K562 (cell line): Measurements from ENCODE around the gene MKNK1. TPM values are rescaled to one million over a fixed set of nuclear protein-coding genes. Genes with fewer than 3 reads are reported as not detected.

Experiments
- ATAC-seq: fragments of 200-7000 bp; cut with Tn5 transposase; 3 replicates; pipeline ENCODE4 v1.9.1; 2020; ENCODE audit warnings: moderate library complexity
- BruUV-seq: library from RNA; stranded (reverse); fragments of 400-500 nt; replicated peaks from 2 replicates; lab custom pipeline; 2021; lab: Mats Ljungman, UMichigan
- CTCF ChIA-PET: fragments of 300-600 bp; formaldehyde crosslinking; extraction: SDS; loops from one replicate; lab custom pipeline; 2021; ENCODE audit warnings: low intra/inter-chr PET ratio; lab: Yijun Ruan, JAX
- POLR2A ChIA-PET: fragments of 300-600, 350-650 bp; sonication (Branson Sonifier 250); formaldehyde crosslinking; extraction: SDS; loops from one replicate; lab custom pipeline; 2021; ENCODE audit warnings: antibody characterized with exemption, inconsistent platforms; lab: Yijun Ruan, JAX
- DNase-seq, 4 experiments: peaks; one replicate each; pipeline versions ENCODE4 v3.0.0 to v3.0.0-alpha.2; 2011 to 2018; ENCODE audit warnings: low spot score in 3 of 4, mixed read lengths in 3 of 4; ENCODE audit errors: extremely low read depth in 1 of 4
- FAIRE-seq: peaks from 2 replicates; lab custom pipeline; 2011; peaks lifted over from hg19 to GRCh38; lab: Jason Lieb, UNC
- H2AFZ ChIP-seq: 2 replicates; pipeline ENCODE4 v1.6.0; 2011; ENCODE audit warnings: low read depth, low read length, control low read depth, inconsistent platforms
- H3K27ac ChIP-seq: fragments of 200-600 bp; 3 replicates; pipeline ENCODE4 v1.8.0; 2011; ENCODE audit warnings: low read depth, mild to moderate bottlenecking, control low read depth, inconsistent platforms, low read length, moderate library complexity, mixed read lengths; ENCODE audit errors: extremely low read depth
- H3K27me3 ChIP-seq, 2 experiments: fragments of 300-600 bp in 1 of 2; 2 replicates in 1 of 2; 3 replicates in 1 of 2; pipeline versions ENCODE4 v1.6.0 to v1.8.0; 2011; ENCODE audit warnings: inconsistent platforms in 2 of 2, low read length in 2 of 2, mild to moderate bottlenecking in 1 of 2, mixed read lengths in 1 of 2, moderate library complexity in 1 of 2; ENCODE audit not compliant: control insufficient read depth in 2 of 2, insufficient read depth in 2 of 2
- H3K36me3 ChIP-seq: fragments of 300-600 bp; 3 replicates; pipeline ENCODE4 v1.8.0; 2011; ENCODE audit warnings: mild to moderate bottlenecking, low read length, inconsistent platforms; ENCODE audit not compliant: control insufficient read depth, insufficient read depth
- H3K4me1 ChIP-seq, 2 experiments: fragments of 200-600 bp in 1 of 2; replicated peaks in 1 of 2; 2 replicates in 1 of 2; 3 replicates in 1 of 2; pipeline versions ENCODE4 v1.5.1 to v1.8.0; 2011; ENCODE audit warnings: inconsistent platforms in 2 of 2, low read length in 2 of 2, mild to moderate bottlenecking in 1 of 2, mixed read lengths in 1 of 2, moderate library complexity in 1 of 2; ENCODE audit not compliant: control insufficient read depth in 2 of 2, insufficient read depth in 2 of 2
- H3K4me2 ChIP-seq: 2 replicates; pipeline ENCODE4 v1.6.1; 2011; ENCODE audit warnings: low read length, control low read depth, inconsistent platforms, mixed read lengths; ENCODE audit not compliant: insufficient read depth
- H3K4me3 ChIP-seq: fragments of 200-600 bp; sonication (generic), shearing (Covaris generic); 2 replicates; pipeline ENCODE4 v1.5.1; 2016; ENCODE audit warnings: control low read depth, inconsistent platforms
- H3K79me2 ChIP-seq: fragments of 200-600 bp; 3 replicates; pipeline ENCODE4 v1.8.0; 2011; ENCODE audit warnings: low read length, inconsistent platforms; ENCODE audit not compliant: control insufficient read depth, insufficient read depth
- H3K9ac ChIP-seq, 2 experiments: 2 replicates each; pipeline versions ENCODE4 v1.6.0 to v1.6.1; 2011; ENCODE audit warnings: low read depth in 2 of 2, low read length in 2 of 2, control low read depth in 1 of 2, inconsistent platforms in 1 of 2, mild to moderate bottlenecking in 1 of 2, mixed read lengths in 1 of 2; ENCODE audit not compliant: insufficient read depth in 1 of 2
- H3K9me1 ChIP-seq: one replicate; pipeline ENCODE4 v1.6.0; 2011; ENCODE audit warnings: inconsistent platforms, mild to moderate bottlenecking, low read length, moderate library complexity; ENCODE audit not compliant: control insufficient read depth, insufficient read depth
- H3K9me3 ChIP-seq: replicated peaks from 2 replicates; pipeline ENCODE4 v1.5.1; 2011; ENCODE audit warnings: low read depth, low read length, inconsistent platforms; ENCODE audit not compliant: control insufficient read depth, insufficient read depth
- H4K20me1 ChIP-seq: replicated peaks from 2 replicates; pipeline ENCODE4 v1.6.1; 2011; ENCODE audit warnings: low read length, inconsistent platforms, mixed read lengths; ENCODE audit not compliant: control insufficient read depth, insufficient read depth
- BCOR ChIP-seq: fragments of 450-650 bp; IDR thresholded peaks from 2 replicates; pipeline ENCODE4 v1.6.1; 2016
- CEBPB ChIP-seq: fragments of 450-650 bp; IDR thresholded peaks from 2 replicates; pipeline ENCODE4 v1.6.1; 2016; ENCODE audit warnings: missing genetic modification characterization, missing compliant biosample characterization
- CXXC5 ChIP-seq: fragments of 250-450 bp; sonication (Bioruptor Pico); IDR thresholded peaks from 2 replicates; pipeline ENCODE4 v1.8.0; 2022; ENCODE audit warnings: inconsistent platforms, mild to moderate bottlenecking, moderate library complexity
- ETV1 ChIP-seq: fragments of 450-650 bp; conservative IDR thresholded peaks from 2 replicates; pipeline ENCODE4 v1.6.1; 2016; ENCODE audit warnings: missing genetic modification characterization, control low read depth, low read depth, missing compliant biosample characterization
- GABPB1 ChIP-seq: sonication (generic); formaldehyde crosslinking; IDR thresholded peaks from 2 replicates; pipeline ENCODE4 v1.8.0; 2022; ENCODE audit warnings: mild to moderate bottlenecking, missing genetic modification reagents
- HES1 ChIP-seq: fragments of 450-650 bp; IDR thresholded peaks from 2 replicates; pipeline ENCODE4 v1.6.1; 2016; ENCODE audit warnings: low read depth, mild to moderate bottlenecking, moderate library complexity
- KAT7 ChIP-seq: sonication (generic); formaldehyde crosslinking; IDR thresholded peaks from 2 replicates; pipeline ENCODE4 v1.8.0; 2022; ENCODE audit warnings: missing genetic modification reagents, mild to moderate bottlenecking, borderline replicate concordance
- KDM5B ChIP-seq: fragments of 200-600 bp; sonication (generic); IDR thresholded peaks from 2 replicates; pipeline ENCODE4 v1.6.1; 2012; ENCODE audit warnings: low read depth, mild to moderate bottlenecking, moderate library complexity, low read length, control low read depth, inconsistent platforms; ENCODE audit not compliant: insufficient replicate concordance
- NFIC ChIP-seq: fragments of 450-650 bp; IDR thresholded peaks from 2 replicates; pipeline ENCODE4 v1.6.1; 2017; ENCODE audit warnings: mild to moderate bottlenecking, inconsistent platforms
- OTX1 ChIP-seq: fragments of 450-650 bp; formaldehyde crosslinking; IDR thresholded peaks from 2 replicates; pipeline ENCODE4 v1.4.0; 2022; ENCODE audit warnings: mild to moderate bottlenecking
- POLR2H ChIP-seq: IDR thresholded peaks from 2 replicates; pipeline ENCODE4 v1.6.1; 2016; ENCODE audit warnings: missing genetic modification characterization, low read depth, mild to moderate bottlenecking, control low read depth, missing compliant biosample characterization, moderate library complexity
- PPARD ChIP-seq: fragments of 250-450 bp; sonication (Bioruptor Pico); IDR thresholded peaks from 2 replicates; pipeline ENCODE4 v1.8.0; 2022; ENCODE audit warnings: inconsistent platforms, mild to moderate bottlenecking, moderate library complexity
- SAP30 ChIP-seq: fragments of 200-600 bp; sonication (generic); IDR thresholded peaks from 2 replicates; pipeline ENCODE4 v1.6.1; 2012; ENCODE audit warnings: borderline replicate concordance, low read depth, mild to moderate bottlenecking, moderate library complexity, low read length, control low read depth, inconsistent platforms; ENCODE audit not compliant: insufficient read depth, poor library complexity, severe bottlenecking
- SMAD4 ChIP-seq: fragments of 250-450 bp; sonication (Bioruptor Pico); conservative IDR thresholded peaks from 2 replicates; pipeline ENCODE4 v1.8.0; 2021; ENCODE audit warnings: inconsistent platforms, mild to moderate bottlenecking, moderate library complexity
- SMARCE1 ChIP-seq: fragments of 450-650 bp; IDR thresholded peaks from 2 replicates; pipeline ENCODE4 v1.7.1; 2016; ENCODE audit warnings: mild to moderate bottlenecking
- SPI1 ChIP-seq: IDR thresholded peaks from 2 replicates; pipeline ENCODE4 v1.6.1; 2011; ENCODE audit warnings: low read depth, low read length, control low read depth, borderline replicate concordance
- XRCC3 ChIP-seq: fragments of 450-650 bp; IDR thresholded peaks from 2 replicates; pipeline ENCODE4 v1.6.1; 2017; ENCODE audit warnings: mild to moderate bottlenecking, moderate library complexity
- ZFPM2 ChIP-seq: fragments of 250-450 bp; sonication (Bioruptor Pico); IDR thresholded peaks from 2 replicates; pipeline ENCODE4 v1.5.1; 2022; ENCODE audit warnings: mild to moderate bottlenecking
- ZNF232 ChIP-seq: sonication (generic); formaldehyde crosslinking; IDR thresholded peaks from 2 replicates; pipeline ENCODE4 v1.8.0; 2022; ENCODE audit warnings: mild to moderate bottlenecking, missing genetic modification reagents
- WGBS: fragments of 100-300 bp; shearing (Covaris generic); methylation state at CpG from one replicate; pipeline ENCODE4 v1.1.6; 2016; ENCODE audit warnings: low coverage, mixed read lengths; ENCODE audit not compliant: insufficient coverage; ENCODE audit errors: missing lambda C conversion rate; 5-methylcytosine and 5-hydroxymethylcytosine counted together
- in situ Hi-C: fragments of 300-500 bp; cut with MboI; formaldehyde crosslinking; loops from 4 replicates; pipeline ENCODE4 v1.15.0; 2018; ENCODE audit warnings: inconsistent platforms, mixed read lengths
- intact Hi-C: fragments of 100-400 bp; cut with micrococcal nuclease; formaldehyde crosslinking; loops from 2 replicates; pipeline ENCODE4 v1.14.2; 2022
- polyA plus RNA-seq, 8 experiments: library from polyadenylated mRNA; depleted of rRNA in 4 of 8; stranded (reverse) in 5 of 8; unstranded in 3 of 8; fragments of >200 nt; fragmentation: Nextera tagmentation in 2 of 8; fragmentation: Illumina TruSeq in 1 of 8; extraction: Ambion mirVana in 2 of 8; extraction: Trizol in 1 of 8; gene quantifications; 2 replicates each; pipeline versions ENCODE4 v1.2.1 to v1.2.3, GENCODE V29; 2011 to 2014; ENCODE audit warnings: inconsistent platforms in 1 of 8, missing spikeins in 1 of 8
- total RNA-seq, 7 experiments: library from RNA; depleted of rRNA in 6 of 7; stranded (reverse); fragments of >200 nt in 6 of 7; fragmentation: Illumina TruSeq in 2 of 7; extraction: Trizol in 2 of 7; gene quantifications; 2 replicates each; pipeline versions ENCODE4 v1.2.1 to v1.2.3, GENCODE V29; 2011 to 2021; ENCODE audit warnings: low replicate concordance in 1 of 7

MKNK1 gene
- total and polyA plus RNA-seq, 9 of the 15 experiments (the other 6 are each of a cell fraction or from before 2014, with no cell fraction given), result 27.7 to 51.3 (median 43.7) TPM

- in situ Hi-C loops, result loop anchor here (5.0 kb wide), 2 partner anchors 48 to 78 kb away; no protein-coding TSS in a partner anchor
Observed at GRCh38 chr1:46525253-46525983, 78.7 kb downstream of the MKNK1 start.

More at GRCh38 chr1:46525253-46525983, 78.7 kb downstream of the MKNK1 start:
- Histone ChIP-seq H3K4me1 (peaks cover 69 to 71% of the 10 kb centered on the region in 2 experiments), H2AFZ (no peak overlapping the region), H3K36me3 (no peaks in the 10 kb centered on the region), H3K4me2 (no peak overlapping the region), H3K79me2 (no peaks in the 10 kb centered on the region), H3K9ac (peak overlapping the region in 1 of 2 experiments; percentile 5; a peak in 1 of 4 replicates), H3K27ac (no peak overlapping the region), H3K9me3 (no peaks in the 10 kb centered on the region), H4K20me1 (no peaks in the 10 kb centered on the region), H3K27me3 (no peaks in the 10 kb centered on the region), H3K4me3 (no peak overlapping the region), H3K9me1 (peaks cover 4% of the 10 kb centered on the region)
- no peak for DNase-seq
- TF ChIP-seq ETV1 (tag) (no peak), CEBPB (tag) (no peak), ZNF232 (CRISPR knock-in tag) (no peak), XRCC3 (no peak), SAP30 (no peak), BCOR (peak; percentile 42; the same call in 1 of the 2 replicates), SMAD4 (peak; percentile 22; the same call in 1 of the 2 replicates), HES1 (no peak), OTX1 (no peak), ZFPM2 (CRISPR knock-in tag) (no peak), SMARCE1 (no peak), KDM5B (peak; percentile 2), KAT7 (CRISPR knock-in tag) (0 out of 2 replicates have a peak, but pooled peaks have one; percentile 44), CXXC5 (CRISPR knock-in tag) (peak; percentile 20; the same call in 1 of the 2 replicates), GABPB1 (CRISPR knock-in tag) (0 out of 2 replicates have a peak, but pooled peaks have one; percentile 24), NFIC (peak; percentile 64), PPARD (CRISPR knock-in tag) (no peak), SPI1 (peak; percentile 29; the same call in 1 of the 2 replicates), POLR2H (tag) (no peak)
- BruUV-seq, result no TSS peak
- ChIA-PET CTCF (interaction anchor here (6.0 to 7.0 kb wide), 2 partner anchors 47 to 81 kb away, joined by 137 to 144 read pairs; no protein-coding TSS in a partner anchor), POLR2A (interaction anchor here (0.6 to 1.8 kb wide), 6 partner anchors 12 to 249 kb away, joined by 3 to 6 read pairs (median 4); no protein-coding TSS in a partner anchor)
- ATAC-seq, result no peak
- intact Hi-C loops, result no loop called here
- 70% methylated on average over 13 of the region's 13 CpGs for WGBS
- no peak for FAIRE-seq
